IPS-NIHi7 (cell line): ENCODE measurements around the gene NPNT.
A peak's percentile ranks its signal among the peaks of the same experiment; 100 is the strongest.
"Not testable (repeated sequence)": the region's sequence is repeated elsewhere in the genome, so short reads cannot be mapped to it uniquely, and the experiment has no call there.

Experiments used
- DNase-seq: peaks from one replicate; pipeline ENCODE4 v3.0.0; 2012; ENCODE audit warnings: mixed read lengths; ENCODE audit errors: extremely low spot score

The NPNT gene, protein sequence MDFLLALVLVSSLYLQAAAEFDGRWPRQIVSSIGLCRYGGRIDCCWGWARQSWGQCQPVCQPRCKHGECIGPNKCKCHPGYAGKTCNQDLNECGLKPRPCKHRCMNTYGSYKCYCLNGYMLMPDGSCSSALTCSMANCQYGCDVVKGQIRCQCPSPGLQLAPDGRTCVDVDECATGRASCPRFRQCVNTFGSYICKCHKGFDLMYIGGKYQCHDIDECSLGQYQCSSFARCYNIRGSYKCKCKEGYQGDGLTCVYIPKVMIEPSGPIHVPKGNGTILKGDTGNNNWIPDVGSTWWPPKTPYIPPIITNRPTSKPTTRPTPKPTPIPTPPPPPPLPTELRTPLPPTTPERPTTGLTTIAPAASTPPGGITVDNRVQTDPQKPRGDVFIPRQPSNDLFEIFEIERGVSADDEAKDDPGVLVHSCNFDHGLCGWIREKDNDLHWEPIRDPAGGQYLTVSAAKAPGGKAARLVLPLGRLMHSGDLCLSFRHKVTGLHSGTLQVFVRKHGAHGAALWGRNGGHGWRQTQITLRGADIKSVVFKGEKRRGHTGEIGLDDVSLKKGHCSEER

DNA sequence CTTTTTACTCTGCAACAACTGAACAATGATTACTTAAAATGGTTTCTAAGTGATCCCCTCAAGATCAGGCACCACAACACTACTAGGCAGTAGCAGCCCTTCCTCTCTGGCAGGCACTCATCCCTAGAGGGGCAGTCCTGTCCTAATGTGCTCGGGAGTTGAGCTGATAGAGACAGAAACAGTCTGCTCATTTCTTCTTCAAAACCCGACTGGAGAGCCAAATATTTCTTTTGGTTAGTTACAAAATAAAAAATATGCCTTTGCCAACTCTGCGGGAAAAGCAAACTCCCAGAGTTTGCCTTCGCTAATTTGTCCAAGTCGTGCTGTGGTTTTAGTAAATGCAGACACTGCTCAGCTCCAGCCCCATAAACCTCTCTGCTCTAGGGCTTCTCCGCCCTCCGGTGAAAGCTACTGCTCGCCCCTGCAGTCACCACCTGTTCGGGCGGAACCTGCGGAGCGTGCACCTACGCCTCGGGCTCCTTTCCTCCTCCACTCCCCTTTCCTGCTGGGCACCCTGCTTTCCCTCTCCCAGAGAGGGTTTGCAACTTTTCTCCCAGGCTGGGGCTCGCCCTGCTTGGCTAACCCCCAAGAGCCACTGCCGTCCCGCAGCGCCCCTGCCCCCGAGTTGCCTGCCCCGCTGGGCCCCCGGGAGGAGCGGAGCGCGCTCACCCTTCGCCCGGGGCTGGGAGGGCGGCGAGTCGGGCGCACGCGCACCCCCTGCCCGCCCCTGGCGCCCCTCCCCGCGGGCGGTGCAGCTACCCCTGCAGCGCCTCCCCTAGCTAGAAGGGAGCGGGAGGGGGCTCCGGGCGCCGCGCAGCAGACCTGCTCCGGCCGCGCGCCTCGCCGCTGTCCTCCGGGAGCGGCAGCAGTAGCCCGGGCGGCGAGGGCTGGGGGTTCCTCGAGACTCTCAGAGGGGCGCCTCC is at the start of gene NPNT:
TSS of gene NPNT (plus strand) at position 812 of the 923 bp plus-strand sequence. CDS start 182 bp downstream, outside the sequence.
- DNase-seq: peak; percentile 56

DNA sequence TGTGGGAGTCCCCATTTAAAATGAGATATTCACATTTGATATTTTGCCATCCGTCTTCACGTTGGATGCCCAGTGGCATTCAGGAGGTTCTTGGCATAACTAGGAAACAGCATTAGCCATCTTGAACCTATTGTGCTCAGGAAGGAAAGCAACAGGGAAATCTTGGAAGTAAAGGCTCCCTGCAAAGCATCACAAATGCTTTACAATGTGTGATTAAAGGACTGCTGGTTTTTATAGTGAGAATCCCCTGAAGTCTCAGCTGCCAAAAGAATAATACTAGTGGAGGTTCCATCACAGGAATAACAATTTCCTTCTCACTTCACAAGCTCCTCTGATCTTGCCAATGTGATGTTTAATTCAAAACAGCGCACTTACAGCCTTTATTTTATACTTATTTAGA is 49.7 kb upstream of the NPNT start:
- no peak for DNase-seq

DNA sequence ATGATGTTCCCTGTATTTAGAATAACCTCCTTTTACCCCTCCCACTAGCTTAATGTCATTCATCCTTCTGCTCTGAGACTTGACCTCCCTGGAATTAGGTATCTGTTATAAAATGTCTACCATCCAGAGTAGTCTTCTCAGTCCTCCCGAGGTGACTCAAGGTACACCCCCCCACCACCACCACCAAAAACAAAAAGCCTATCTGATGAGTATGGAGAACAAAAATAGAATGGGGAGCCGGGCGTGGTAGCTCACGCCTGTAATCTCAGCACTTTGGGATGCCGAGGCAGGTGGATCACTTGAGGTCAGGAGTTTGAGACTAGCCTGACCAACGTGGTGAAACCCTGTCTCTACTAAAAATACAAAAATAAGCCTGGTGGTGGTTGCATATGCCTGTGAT is 46.9 kb upstream of the NPNT start:
- not testable (repeated sequence) for DNase-seq

DNA sequence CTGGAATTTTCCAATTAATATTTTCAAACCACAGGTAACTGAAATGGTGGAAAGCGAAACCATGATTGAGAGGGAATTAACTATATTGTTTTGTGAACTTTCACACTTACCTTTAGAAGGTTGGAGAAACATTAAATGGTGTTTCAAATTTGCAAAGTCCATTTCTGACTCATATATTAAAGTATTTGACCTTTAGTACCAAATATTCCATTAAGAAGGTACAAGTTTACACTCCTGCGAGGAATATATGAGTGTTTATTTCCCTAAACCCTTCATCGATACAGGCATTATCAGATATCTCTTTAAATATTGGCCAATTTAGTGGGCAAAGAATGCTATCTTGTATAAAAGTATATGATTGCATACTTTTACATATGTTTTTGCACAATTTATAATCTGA is 44.1 kb upstream of the NPNT start:
- no peak for DNase-seq

DNA sequence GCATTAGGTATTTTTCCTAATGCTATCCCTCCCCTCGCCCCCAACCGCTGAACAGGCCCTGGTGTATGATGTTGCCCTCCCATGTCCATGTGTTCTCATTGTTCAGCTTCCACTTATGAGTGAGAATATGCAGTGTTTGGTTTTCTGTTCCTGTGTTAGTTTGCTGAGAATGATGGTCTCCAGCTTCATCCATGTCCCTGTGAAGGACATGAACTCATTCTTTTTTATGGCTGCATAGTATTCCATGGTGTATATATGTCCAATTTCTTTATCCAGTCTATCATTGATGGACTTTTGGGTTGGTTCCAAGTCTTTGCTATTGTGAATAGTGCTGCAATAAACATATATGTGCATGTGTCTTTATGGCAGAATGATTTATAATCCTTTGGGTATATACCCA is 43.0 kb upstream of the NPNT start:
- not testable (repeated sequence) for DNase-seq

DNA sequence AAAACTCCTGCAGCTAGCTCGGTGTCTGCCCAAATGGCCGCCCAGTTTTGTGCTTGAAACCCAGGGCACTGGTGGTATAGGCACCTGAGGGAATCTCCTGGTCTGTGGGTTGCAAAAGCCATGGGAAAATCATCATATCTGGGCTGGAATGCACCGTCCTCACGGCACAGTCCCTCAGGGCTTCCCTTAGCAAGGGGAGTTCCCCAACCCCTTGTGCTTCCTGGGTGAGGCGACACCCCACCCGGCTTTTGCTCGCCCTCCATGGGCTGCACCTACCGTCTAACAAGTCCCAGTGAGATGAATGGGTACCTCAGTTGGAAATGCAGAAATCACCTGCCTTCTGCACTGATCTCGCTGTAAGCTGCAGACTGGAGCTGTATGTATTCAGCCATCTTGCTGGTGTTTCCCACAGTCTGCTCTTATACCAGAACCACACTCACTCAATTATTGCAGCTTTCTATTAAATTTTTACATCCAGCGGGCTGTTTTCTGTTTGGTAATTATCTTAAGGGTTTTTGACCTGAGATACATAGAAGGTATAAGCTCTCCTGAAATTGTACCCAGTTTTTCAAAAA is 36.7 kb upstream of the NPNT start:
- DNase-seq: no peak

DNA sequence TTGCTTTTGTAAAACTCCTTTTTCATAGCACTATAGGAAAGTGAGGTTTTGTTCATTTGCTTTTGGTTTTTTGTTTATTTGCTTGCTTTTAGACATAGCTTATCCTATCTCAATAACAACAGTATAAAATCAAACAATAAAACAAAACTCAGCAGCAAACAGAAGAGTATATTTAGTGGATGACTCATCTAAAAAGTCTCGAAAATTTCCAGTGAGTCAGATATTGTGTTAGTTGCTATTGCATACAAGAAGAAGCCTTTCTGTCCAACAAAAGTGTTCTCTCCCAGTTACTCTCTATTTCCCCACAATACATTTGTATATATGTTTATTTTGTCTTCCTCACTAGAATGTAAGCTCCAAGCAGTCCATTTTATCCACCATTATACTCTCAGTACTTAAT is 36.0 kb upstream of the NPNT start:
- DNase-seq: no peak

DNA sequence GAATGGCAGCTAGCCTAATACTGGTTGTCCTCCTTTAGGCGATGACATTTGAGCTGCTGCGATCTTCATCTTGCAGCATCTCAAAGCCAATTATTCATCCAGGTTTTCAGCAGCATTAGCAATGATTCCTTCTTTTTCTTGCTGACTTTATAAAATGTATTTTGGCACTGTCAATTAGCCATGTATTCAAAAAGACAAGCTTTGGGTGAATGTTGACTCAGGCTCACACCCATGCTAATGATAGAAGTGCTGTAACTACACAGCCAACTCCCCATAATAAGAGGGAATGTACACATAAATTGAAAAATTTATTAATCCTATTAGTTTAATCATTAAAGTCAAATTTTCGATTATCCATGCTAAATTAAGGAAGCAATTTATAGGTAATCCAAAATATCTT is 24.3 kb upstream of the NPNT start:
- no peak for DNase-seq

DNA sequence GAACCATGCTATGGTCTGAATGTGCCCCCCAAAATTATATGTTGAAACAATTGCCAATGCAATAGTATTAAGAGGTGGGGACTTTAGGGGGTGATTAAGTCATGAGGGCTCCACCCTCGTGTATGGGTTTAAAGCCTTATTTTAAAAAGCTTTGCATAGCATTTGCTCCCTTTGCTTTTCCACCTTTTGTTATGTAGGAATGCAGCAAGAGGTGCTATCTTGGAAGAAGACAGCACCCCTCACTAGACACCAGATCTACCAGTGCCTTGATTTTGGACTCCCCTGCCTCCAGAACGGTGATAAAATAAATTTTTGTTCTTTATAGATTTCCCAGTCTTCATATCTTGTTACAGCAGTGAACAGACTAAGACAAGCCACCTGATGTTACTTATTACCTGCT is 23.3 kb upstream of the NPNT start:
- no peak for DNase-seq

DNA sequence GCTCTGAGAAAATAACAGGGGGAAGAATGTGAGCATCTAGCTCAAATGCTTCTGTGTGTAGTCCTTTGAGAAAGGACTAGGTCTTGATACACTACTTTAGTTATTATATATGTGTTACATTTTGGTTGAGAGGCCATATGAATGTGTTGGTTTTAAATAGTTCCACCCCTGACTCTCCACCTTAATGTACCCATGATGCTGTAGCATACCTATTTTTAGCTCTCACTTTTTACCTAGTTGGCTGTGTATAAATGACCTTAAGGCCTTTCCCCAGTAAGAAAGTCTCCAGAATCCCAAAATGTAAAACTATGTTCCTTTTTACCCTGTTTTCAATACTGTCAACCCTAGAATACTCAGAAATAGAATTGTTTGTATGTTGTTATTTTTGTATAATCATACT is 20.0 kb upstream of the NPNT start:
- no peak for DNase-seq

DNA sequence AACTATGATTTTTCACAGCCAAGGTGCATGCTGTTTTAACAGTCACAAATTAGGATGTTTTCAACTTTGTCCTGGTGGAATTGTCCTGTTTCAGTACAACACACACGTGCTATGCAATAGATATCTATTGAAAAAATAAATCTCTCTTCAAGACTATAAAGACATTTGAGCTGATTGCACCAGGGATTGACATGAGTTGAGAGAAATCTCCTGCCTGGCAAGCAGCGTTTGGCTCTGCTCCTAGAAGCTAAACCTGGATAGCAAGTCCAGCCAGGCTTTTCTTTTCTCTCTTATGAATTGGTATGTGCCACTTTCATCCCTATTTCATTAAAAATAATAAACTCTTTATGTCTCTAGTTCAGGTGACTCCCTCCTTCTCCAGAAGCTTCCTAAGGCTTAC is 16.6 kb upstream of the NPNT start:
- no peak for DNase-seq

DNA sequence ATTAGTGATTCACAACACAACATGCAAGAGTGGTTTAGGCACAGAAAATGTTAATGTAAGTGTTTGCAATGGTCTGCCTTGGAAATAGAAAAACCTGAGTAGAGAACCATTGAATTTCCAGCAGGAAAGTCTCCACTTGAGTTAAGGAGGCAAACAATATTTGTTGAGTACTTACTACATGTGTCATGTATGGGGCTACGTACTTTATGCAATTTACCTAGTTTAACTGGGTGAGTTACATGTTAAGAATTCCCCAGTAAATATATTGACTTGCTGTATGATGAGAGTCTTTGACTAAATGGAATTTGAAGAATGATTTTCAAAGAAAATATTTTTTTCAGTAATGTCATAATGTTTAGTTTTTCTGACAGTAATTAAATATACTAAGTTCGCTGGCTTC is 7.8 kb upstream of the NPNT start:
- DNase-seq: no peak

DNA sequence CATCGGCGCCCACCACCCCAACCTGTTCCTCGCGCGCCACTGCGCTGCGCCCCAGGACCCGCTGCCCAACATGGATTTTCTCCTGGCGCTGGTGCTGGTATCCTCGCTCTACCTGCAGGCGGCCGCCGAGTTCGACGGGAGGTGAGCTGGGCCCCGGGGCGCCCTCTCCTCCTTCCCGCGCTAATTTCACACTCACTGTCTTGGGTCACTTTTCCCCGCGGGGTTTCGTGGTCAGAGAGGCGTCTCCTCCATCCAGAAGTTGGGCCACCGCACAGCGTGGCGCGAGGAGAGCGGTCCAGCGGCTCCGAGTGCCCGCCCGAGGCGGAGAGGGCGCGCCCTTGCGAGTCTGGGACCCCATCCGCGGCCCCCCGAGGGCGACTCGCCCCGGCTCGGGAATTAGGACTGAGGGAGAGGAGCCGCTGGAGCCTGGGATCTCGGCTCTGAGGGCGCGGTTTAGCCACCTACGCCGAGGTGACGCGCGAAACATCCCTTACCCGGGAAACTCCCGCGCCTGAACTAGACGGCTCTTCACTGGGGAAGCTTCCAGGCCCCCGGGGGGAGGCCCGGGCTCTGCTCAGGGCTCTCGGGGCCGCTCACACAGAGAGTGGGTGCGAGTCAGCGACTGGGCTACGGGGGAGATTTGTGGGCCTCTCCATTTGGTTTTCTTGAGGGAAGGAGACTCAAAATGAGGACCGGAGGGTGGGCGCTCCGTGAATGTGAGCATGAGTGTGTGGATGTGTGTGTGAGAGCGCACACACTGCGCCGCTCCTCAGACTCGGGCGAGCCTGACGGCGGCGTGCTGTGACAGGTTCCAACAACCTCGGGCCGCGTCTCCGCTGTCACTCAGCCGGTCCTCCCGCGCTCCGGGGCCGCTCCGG is 551 bp downstream of the NPNT start:
- DNase-seq: peak; percentile 29

DNA sequence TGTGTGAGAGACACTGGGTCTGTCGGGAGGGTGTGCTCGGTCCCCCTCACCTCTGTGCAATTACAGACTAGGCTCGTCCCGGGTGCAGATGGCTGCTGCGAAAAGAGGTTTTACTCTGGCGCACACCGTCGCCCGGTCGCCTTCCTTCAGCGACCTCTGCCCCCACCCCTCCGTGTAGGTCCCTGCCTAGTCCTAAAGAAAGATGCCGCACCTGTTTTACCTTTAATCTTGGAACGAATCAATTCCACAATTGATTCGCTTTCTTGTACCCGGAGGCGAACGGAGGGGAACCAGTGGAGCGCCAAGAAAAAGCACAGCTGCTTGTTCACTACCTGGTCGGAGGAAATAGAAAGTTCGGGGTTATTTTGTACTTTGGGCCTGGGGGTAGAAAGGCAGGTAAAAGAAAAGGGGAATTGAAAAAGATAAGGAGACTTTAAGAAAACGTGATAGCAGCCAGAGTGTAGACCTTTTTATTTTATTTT is 1.2 kb downstream of the NPNT start:
- DNase-seq: peak; percentile 44

DNA sequence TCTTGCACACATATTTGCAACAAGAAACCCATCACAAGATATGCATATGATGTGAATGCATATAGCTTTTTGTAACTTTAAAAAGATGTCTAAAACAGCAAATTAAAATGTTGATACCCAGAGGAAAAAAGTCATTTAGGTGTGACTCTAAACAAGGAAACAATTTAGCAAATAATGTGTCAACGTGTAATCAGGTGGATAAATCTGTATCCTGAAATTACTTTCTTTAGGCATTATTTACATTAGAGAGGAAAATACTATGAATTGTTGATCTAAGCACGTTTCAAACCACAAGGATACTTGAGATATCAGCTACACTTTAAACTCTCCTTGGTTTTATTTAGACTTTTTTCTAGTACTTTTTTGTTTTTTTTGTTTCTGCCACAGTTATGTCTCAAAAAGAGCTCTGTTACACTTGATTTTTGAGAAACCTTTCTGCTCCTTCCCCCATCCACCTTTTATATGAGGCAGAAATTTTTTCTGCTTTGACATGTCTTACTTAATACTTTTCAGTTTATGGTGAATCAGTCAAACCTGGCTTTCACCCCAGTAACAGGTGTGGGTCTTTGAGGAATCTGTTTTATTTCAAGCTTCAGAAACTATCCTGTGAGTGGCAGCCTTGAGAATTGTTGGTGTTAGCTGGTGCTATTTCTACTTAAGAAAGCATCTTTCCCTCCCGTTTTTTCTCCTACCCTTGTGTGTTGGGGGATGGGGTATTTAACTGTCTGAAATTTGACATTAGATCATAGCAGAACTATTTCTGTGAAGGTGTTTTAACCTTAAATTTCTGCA is 1.9 kb downstream of the NPNT start:
- no peak for DNase-seq

DNA sequence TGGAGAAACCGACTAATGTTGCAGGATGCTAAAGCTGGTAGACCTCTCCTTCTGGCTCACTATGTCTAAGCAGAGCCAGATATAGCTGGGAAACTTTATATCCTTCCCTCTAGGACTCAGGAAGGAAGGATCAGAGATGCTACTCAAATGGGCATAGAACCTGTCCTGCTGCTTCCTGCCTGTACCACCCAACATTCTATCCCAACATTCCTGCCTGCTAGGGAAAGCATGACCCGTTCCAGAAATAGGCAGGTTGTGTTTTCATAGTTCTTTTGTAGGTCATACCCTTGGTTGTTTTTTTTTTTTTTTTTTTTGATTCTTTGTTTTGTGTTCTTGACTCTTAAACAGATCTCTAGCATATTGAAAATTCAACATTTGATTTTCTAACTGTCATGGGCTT is 5.3 kb downstream of the NPNT start:
- no peak for DNase-seq

DNA sequence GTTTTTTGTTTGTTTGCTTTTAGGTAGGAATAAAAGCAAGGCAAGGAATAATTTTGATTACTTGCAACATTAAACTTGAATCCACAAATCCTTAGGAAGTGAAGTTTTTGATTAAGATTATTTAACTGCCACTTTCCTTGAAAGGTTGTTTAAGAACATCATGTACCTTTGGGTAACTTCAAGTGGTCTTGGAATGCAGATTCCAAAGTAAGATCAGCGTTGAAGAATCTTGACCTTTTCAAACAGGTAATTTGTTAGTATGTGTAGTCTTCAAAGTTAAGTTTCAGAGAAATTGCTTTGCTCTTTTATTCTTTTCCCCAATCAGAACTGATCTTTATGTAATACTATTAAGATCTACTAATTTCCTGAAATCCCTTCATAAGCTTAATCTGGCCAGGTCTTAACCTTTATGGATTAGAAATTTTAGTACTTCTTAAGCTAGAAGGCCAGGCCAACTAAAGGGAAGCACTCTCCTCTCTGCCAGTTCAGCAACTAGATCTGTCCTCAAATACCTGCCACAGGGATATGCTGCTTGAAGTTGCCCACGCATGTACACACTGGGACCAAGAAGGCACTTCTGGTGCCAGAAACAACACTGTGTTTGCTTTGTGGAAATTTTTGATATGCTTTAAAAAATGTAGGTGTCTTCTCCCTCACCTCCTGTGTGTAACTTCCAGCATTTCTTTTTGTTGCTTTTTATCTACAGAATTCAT is 7.4 kb downstream of the NPNT start:
- no peak for DNase-seq

DNA sequence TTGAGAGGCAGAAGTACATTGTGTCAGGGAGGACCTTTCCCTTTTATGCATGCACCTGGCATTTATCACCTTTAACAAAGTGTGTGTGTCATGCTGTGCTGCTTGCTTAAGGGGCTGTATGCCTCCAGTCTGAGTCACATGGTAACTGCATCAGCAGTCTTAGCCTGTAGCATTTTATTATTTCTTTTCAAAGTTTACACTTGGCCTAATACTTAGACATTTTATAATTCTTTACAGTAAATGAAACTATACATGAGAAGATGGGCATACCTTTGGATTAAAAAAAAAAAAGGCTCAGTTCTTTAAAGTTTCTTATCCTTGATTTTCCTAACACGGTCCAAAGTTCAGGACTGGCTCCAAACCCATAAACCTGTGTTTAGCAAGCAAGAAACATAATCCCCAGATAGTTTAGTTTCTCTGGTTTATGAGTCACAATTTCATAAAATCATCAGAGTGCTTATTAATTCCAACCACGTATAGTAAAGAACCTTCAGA is 14.6 kb downstream of the NPNT start:
- DNase-seq: peak; percentile 26

DNA sequence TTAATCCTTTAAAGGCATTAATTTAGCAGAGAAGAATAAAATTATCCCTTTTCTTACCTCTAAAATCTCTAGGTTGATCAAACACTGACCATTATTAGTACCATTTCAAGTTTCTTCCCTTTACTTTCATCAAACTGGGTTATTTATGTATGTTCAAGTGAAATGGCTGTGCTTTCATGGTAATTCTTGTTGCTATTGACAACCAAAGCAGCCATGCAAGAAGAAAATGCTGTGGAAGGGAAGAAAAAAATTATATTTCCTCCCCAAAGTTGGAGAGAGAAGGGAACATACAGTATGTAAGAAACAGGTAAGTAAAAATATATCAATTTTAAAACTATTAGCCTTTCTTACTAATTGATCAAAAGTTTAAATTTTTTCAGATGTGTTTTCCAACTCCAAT is 16.2 kb downstream of the NPNT start:
- no peak for DNase-seq
